D721Med (cell line): ENCODE data around the gene GDI1.

Experiments
- DNase-seq: peaks from one replicate; pipeline ENCODE4 v3.0.0; 2011; ENCODE audit warnings: low spot score; ENCODE audit not compliant: insufficient read length
- FAIRE-seq: peaks from 2 replicates; lab custom pipeline; 2011; peaks lifted over from hg19 to GRCh38; lab: Jason Lieb, UNC
- TF ChIP-seq, protein P1 (sequence below): IDR thresholded peaks from 2 replicates; pipeline ENCODE4 v1.5.1; 2012; ENCODE audit warnings: mild to moderate bottlenecking, control low read depth; ENCODE audit not compliant: insufficient read depth; ENCODE audit errors: missing control alignments

The GDI1 gene

GRCh38 chrX:154467556-154467955 lies 30.6 kb downstream of the GDI1 start:
- TF ChIP-seq, protein P1, sequence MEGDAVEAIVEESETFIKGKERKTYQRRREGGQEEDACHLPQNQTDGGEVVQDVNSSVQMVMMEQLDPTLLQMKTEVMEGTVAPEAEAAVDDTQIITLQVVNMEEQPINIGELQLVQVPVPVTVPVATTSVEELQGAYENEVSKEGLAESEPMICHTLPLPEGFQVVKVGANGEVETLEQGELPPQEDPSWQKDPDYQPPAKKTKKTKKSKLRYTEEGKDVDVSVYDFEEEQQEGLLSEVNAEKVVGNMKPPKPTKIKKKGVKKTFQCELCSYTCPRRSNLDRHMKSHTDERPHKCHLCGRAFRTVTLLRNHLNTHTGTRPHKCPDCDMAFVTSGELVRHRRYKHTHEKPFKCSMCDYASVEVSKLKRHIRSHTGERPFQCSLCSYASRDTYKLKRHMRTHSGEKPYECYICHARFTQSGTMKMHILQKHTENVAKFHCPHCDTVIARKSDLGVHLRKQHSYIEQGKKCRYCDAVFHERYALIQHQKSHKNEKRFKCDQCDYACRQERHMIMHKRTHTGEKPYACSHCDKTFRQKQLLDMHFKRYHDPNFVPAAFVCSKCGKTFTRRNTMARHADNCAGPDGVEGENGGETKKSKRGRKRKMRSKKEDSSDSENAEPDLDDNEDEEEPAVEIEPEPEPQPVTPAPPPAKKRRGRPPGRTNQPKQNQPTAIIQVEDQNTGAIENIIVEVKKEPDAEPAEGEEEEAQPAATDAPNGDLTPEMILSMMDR: no peak
- DNase-seq (no peak), FAIRE-seq (no peak)

DNA sequence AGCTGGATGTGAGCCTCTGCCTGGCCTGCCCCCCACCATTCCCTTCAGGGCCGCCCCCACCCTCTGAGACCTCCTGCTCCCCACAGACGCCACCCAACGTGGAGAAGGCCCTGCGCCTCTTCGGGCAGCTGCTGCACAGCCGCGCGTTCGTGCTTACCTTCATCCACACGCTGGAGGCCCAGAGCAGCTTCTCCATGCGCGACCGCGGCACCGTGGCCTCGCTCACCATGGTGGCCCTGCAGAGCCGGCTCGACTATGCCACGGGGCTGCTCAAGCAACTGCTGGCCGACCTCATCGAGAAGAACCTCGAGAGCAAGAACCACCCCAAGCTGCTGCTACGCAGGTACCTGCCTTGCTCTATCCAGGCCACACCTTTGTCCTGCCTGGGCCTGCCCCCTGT lies 31.3 kb downstream of the GDI1 start:
- FAIRE-seq: no peak
- no peak for DNase-seq
- TF ChIP-seq, protein P1: no peak

DNA sequence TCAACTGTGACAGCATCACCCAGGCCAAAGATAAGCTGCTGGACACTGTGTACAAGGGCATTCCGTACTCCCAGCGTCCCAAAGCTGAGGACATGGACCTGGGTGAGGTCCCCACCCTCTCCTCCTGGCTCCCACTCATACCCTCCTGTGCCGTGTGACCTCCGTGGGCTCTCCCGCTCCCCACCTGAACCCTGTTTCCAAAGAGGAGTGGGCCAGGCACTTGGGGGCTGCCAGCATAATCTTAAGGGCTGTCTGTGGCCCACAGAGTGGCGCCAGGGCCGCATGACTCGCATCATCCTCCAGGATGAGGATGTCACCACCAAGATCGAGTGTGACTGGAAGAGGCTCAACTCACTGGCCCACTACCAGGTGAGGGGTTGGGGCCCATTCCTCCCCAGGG lies 32.2 kb downstream of the GDI1 start:
- FAIRE-seq: no peak
- no peak for DNase-seq
- TF ChIP-seq, protein P1: no peak

GRCh38 chrX:154469880-154470279 lies 32.9 kb downstream of the GDI1 start:
- DNase-seq: no peak
- no peak for FAIRE-seq
- TF ChIP-seq, protein P1: no peak

DNA sequence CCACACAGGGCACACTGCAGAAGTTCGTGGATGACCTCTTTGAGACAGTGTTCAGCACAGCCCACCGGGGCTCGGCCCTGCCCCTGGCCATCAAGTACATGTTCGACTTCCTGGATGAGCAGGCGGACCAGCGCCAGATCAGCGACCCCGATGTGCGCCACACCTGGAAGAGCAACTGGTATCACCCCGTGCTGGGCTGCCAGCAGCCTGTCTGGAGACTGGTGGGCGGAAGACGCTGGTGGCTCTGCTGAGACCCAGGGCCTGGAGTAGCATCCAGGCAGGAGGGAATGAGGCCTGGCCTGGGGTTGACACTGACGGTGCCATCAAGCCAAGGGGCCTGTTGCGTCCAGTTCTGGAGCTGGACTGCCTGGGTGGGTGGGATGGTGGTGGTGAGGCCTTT lies 33.5 kb downstream of the GDI1 start:
- no peak for DNase-seq
- FAIRE-seq: no peak
- TF ChIP-seq, protein P1: no peak

DNA sequence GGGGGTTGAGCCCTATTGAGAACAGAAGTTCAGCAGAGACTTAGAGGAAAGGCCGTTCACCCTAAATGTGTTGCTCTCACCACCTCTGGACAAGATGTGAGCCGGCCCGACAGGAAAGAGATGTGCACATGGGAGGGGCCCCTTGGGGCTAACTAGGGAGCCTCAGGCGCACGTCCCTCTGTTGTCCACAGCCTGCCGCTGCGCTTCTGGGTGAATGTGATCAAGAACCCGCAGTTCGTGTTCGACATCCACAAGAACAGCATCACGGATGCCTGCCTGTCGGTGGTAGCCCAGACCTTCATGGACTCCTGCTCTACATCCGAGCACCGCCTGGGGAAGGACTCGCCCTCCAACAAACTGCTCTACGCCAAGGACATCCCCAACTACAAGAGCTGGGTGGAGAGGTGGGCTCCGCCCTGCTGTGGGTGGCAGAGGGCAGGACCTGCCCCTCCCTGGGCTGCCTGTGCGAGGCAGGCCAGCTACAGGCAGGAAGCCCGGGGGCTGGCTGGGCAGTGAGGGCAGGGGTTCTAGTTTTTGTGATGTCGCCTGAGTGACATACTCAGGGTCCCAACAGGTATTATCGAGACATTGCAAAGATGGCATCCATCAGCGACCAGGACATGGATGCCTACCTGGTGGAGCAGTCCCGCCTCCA lies 34.1 kb downstream of the GDI1 start:
- FAIRE-seq (no peak), DNase-seq (no peak)

More for the DNA sequence above, 34.1 kb downstream of the GDI1 start:
- TF ChIP-seq, protein P1: no peak
